ENCODE results near the gene SLC15A5.

The SLC15A5 gene

GRCh38 chr12:16183541-16183940 lies 93.9 kb downstream of the SLC15A5 start:
- DNase-seq (ENCODE audit: low read depth in 4 of 4, low spot score in 1 of 4), result no peak

- DNase-seq (ENCODE audit: low read depth in 4 of 4, low spot score in 1 of 4), result no peak
These were observed 101.6 kb downstream of the SLC15A5 start for GRCh38 chr12:16175840-16176239.

- no peak for DNase-seq (ENCODE audit: low read depth in 4 of 4, low spot score in 1 of 4)
These were observed 103.2 kb downstream of the SLC15A5 start for GRCh38 chr12:16174282-16174681.

GRCh38 chr12:16171348-16171747 lies 106.1 kb downstream of the SLC15A5 start:
- DNase-seq (ENCODE audit: low read depth in 4 of 4, low spot score in 1 of 4), result no peak

GRCh38 chr12:16168078-16168477 lies 109.4 kb downstream of the SLC15A5 start:
- no peak for DNase-seq (ENCODE audit: low read depth in 4 of 4, low spot score in 1 of 4)

- no peak for DNase-seq (ENCODE audit: low read depth in 4 of 4, low spot score in 1 of 4)
These were observed 110.7 kb downstream of the SLC15A5 start for GRCh38 chr12:16166563-16167470.

GRCh38 chr12:16165506-16165905 lies 112.0 kb downstream of the SLC15A5 start:
- no peak for DNase-seq (ENCODE audit: low read depth in 4 of 4, low spot score in 1 of 4)

- no peak for DNase-seq (ENCODE audit: low read depth in 4 of 4, low spot score in 1 of 4)
These were observed 113.6 kb downstream of the SLC15A5 start for GRCh38 chr12:16163901-16164300.

- no peak for DNase-seq (ENCODE audit: low read depth in 4 of 4, low spot score in 1 of 4)
These were observed 114.3 kb downstream of the SLC15A5 start for GRCh38 chr12:16163146-16163545.

GRCh38 chr12:16159571-16159970 lies 117.9 kb downstream of the SLC15A5 start:
- DNase-seq (ENCODE audit: low read depth in 4 of 4, low spot score in 1 of 4), result no peak

GRCh38 chr12:16158050-16158449 lies 119.4 kb downstream of the SLC15A5 start:
- no peak for DNase-seq (ENCODE audit: low read depth in 4 of 4, low spot score in 1 of 4)

GRCh38 chr12:16155938-16156337 lies 121.5 kb downstream of the SLC15A5 start:
- no peak for DNase-seq (ENCODE audit: low read depth in 4 of 4, low spot score in 1 of 4)

GRCh38 chr12:16154990-16155389 lies 122.5 kb downstream of the SLC15A5 start:
- DNase-seq (ENCODE audit: low read depth in 4 of 4, low spot score in 1 of 4), result no peak

- no peak for DNase-seq (ENCODE audit: low read depth in 4 of 4, low spot score in 1 of 4)
These were observed 124.4 kb downstream of the SLC15A5 start for GRCh38 chr12:16152885-16153673.

- no peak for DNase-seq (ENCODE audit: low read depth in 4 of 4, low spot score in 1 of 4)
These were observed 127.2 kb downstream of the SLC15A5 start for GRCh38 chr12:16150276-16150675.

GRCh38 chr12:16148938-16149337 lies 128.5 kb downstream of the SLC15A5 start:
- DNase-seq (ENCODE audit: low read depth in 4 of 4, low spot score in 1 of 4), result no peak
